ENCODE results near the gene KLHL22.
"Not testable (repeated sequence)": the region's sequence is repeated elsewhere in the genome, so short reads cannot be mapped to it uniquely, and the experiment has no call there.

DNA sequence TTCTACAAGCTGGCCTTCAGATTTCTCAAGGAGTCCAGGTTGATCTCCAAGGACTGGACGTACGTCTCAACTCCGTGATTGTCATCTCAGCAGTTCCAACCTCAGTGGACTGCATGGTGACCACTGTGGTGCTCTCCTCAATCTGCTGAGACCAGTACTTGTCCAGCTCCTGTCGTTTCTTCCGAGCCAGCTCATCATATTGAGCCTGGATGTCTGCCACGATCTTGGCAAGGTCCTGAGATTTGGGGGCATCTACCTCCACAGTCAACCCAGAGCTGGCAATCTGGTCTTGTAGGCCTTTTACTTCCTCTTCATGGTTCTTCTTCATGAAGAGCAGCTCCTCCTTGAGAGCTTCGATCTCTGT, 12.5 kb downstream of the KLHL22 start:
- not testable (repeated sequence) for TF ChIP-seq CTCF (IDR thresholded peaks at IDR 0.05); ZFX (IDR thresholded peaks at IDR 0.05; ENCODE audit: borderline replicate concordance)
